Activated CD4-positive, alpha-beta T cell treated with anti-CD3 and anti-CD28 coated beads, Interleukin-2, amount 50 U/mL, for 24 hours (primary cell): Measurements from ENCODE around the gene IRAK4.
A peak's percentile ranks its signal among the peaks of the same experiment; 100 is the strongest.

Experiments
- DNase-seq, 2 donors: peaks; one replicate each; pipeline ENCODE4 v3.0.0-alpha.2; 2020; ENCODE audit warnings: low read depth in 1 of 2, low spot score in 1 of 2

The IRAK4 gene

GRCh38 chr12:43764528-43764927, 5.8 kb downstream of the IRAK4 start:
- DNase-seq: no peak

DNA sequence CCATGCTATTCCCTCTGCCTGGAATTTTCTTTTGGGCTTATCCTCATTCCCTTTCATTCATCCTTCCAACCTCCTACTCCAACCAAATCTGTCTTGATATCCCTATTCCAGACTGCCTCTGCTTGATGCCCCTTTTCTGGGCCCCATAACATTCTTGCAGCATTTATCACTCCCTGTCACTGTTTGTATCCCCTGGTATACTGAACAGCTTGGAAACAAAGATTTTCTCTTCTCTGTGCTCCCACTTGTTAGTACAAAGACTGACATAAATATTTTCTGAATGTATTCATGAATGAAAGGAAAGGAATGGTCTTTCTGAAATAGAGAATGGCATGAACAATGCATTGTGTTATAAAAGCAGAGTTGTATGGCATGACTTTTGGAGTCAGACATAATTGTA, 7.5 kb downstream of the IRAK4 start:
- no peak for DNase-seq

DNA sequence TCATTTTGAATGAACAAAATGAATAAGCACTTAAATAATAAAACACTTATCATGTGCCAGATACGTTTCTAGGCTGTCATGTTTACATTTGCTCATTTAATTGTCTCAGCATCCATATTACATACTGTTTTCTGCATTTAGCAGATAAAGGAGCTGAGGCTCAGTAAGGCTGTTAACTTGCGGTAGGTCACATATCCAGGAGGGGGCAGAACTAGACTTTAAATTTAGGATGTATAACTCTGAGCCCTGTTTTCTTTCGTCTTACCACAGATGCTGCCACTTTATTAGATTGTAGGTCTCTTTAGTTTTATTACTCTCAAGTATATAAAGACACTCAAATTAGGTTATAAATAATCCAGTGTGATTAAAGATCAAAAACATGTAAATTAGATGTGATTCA, 17.7 kb downstream of the IRAK4 start:
- no peak for DNase-seq

GRCh38 chr12:43786899-43787693, 28.3 kb downstream of the IRAK4 start:
- DNase-seq: no peak

GRCh38 chr12:43789941-43790340, 31.2 kb downstream of the IRAK4 start:
- no peak for DNase-seq

DNA sequence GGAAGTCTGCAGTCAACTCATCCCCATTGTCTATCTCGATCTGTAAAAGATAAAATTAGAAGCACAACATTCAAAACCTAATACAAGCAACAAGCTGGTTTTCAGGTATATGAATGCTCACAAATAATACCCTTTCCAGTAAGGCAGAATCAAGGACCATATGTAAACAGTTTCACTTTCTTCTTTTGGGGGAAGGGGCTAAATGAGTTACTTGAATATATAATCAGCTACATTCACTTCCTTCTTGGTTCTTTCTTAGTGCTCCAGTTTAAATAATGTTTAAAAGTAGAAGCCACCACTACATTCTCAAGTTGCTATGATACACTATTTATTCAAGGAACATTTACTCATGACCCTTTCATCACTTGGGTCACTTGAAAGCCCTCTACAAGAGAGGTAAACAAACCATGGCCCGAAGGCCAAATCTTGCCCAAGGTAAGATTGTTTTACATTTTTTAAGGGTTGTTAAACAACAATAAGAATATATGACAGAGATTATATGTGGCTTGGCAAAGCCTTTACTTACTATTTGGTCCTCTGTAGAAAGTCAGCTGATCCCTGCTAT, 37.0 kb downstream of the IRAK4 start:
- DNase-seq: no peak

DNA sequence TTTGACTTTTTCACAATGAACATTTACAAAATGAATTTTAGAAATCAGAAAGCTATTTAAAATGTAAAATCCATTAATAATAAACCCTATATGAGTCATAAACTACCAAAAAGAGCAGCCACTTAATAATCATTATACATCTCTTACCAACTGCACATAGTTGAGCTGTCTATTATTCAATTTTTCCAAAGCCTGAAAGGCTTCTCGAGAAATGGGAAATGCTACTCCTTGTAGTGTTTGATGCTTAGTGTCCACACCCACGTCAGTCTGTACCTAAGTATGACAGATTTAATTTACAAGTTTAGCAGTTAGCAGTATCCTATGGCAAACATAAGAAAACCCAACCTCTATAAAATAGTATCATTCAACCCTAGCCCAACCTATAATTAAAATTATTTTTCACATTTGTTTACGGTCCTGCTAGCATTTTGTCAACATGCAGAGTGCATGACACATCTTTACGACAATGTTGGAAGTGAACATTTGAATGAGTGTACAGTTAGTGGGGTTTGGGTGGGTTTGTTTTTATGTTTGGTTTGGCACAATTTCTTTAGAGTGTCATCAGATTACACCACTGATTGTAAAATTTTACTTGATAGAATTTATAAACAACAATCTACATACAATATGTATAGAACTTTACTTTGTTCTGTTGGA, 38.9 kb downstream of the IRAK4 start:
- DNase-seq: no peak

DNA sequence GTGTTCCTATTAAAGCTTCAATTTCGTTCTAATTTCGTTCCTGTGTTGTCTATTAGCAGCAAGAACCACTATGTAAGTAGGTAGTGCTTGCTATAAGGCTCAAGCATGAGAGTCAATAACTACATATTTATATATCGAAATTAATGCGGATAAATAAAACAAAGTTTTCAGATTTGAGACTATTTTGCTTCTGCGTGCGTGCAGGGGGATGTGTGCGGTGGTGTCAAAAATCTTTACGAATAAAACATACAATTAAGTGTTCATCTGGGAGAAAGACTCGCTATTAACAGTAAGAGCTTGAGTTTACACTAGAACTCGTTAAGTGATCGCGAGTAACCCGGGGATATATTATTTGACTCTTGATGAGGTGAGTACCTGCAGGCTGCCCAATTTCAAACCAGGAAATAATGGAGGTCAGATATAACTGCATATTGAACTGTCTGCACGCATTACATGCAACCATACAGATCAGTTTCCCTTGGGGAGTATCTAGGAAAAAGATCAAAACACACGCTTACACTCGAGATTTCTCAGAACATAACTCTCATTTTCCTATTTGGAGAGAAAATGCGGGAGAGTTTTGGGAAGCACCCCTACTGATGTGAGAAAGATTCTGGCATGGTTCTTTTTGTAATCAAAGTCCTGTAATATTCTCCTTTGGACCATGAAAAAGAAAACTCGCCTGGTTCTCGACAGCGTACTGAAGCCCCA, 46.6 kb downstream of the IRAK4 start:
- no peak for DNase-seq

- peak; percentile 73 to 78 for DNase-seq
Observed at GRCh38 chr12:43805860-43806736, 47.3 kb downstream of the IRAK4 start, which contains the start of gene TWF1. TWF1 (minus strand) TSS chr12:43806317; CDS start chr12:43806245, 72 bp downstream.

DNA sequence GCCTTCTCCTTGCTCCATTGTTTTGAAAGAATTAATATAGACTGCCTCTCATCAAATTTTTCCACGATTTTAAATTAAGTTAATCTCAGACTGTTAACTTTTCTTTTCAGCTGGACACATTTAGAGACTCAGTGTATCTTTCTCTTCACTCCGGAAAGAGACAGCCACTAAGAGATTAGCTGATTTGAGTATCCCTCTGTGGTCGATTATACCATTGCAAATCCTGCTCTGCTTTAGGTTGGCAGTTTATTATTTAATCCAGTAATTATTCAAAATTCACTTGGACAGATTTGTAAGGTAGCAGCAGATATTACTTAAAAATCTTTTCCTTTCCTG, 48.0 kb downstream of the IRAK4 start:
- DNase-seq: no peak

DNA sequence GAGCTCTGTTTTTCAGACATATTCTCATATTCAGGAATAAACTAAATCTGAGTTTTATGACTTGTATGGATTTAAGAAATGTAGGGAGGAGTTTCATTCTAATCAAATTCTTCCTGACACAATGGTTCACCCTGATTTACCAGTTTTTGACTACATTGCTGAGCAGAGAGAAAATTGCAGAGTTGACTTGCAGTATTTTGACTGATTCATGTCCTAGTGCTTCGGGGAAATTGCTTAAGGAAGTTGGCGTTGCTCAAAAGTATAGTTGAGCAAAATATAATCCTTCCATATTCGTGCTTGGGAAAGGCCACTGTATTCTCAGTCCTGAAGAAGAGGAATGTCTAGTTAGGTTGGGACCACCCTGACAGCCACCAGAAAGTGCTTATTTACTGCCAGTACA, 48.6 kb downstream of the IRAK4 start:
- DNase-seq: no peak

DNA sequence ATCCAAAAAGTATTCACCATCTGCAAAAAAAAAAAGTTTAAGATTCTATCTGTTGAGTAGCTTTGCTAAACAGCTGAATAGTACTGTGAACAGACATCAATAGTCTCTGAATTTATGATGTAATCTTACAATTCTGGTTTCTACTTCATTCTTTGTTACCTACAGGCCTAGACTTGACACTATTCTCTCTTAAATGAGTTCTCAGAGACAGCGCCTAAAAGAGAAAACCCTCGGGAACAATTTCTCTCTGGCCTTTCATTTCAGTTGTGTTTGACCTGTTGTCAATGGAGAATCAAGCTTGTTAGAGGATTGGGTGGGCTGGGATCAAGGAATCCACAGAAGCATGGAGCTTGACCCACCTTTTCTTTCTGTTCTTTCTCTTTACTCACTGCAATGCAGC, 53.3 kb downstream of the IRAK4 start:
- DNase-seq: no peak

GRCh38 chr12:43812926-43813325, 54.2 kb downstream of the IRAK4 start:
- DNase-seq: no peak

- no peak for DNase-seq
Observed at GRCh38 chr12:43815416-43815815, 56.7 kb downstream of the IRAK4 start.

GRCh38 chr12:43816168-43816567, 57.4 kb downstream of the IRAK4 start:
- DNase-seq: no peak

DNA sequence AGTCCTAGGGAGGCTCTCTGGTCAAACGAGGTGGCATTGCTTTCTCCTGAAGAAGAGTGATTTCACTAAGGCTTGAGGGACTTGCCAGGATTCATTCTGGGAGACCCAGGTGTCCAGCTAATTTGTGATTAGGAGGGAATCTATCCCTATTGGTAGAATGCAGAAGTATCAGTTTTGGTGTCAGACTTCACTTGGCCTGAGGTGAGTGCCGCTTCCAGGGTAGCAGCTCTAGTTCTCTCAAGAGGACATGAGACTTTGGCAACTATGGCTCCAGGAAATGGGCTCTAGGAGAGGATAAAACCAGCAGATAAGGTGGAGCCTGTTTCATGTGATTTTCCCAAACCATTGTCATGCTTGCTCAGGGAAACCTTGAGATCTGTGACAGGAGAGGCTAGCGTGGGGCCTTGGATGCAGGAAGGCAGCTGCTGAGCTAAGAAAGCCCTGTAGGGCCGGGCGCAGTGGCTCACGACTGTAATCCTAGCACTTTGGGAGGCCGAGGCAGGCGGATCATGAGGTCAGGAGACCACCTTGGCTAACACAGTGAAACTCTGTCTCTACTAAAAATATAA, 65.5 kb downstream of the IRAK4 start:
- no peak for DNase-seq

GRCh38 chr12:43826681-43827080, 67.9 kb downstream of the IRAK4 start:
- no peak for DNase-seq

DNA sequence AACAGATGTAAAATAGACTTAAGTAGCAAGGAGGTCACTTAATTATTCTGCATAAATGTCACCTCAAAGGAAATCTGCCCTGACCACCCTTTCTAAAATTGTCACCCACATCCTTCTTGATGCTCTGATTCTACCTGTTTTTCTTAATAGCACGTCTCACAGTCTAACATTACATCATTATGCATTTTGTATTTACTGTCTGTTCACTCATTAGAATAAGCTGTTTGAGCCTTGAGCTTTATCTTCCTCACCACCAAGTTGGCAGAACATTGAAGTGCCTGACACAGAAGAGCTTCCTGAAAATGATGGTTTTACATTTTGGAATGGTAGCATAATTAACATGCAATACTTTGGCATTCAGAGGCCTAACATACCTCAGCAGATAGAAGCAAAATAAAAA, 68.3 kb downstream of the IRAK4 start:
- DNase-seq: no peak

GRCh38 chr12:43832463-43833168, 73.9 kb downstream of the IRAK4 start:
- DNase-seq: no peak

GRCh38 chr12:43835264-43835655, 76.5 kb downstream of the IRAK4 start:
- DNase-seq: no peak
